ENCODE results near the gene SOX18. TPM values are rescaled to one million over a fixed set of nuclear protein-coding genes. Genes with fewer than 3 reads are reported as not detected.
A peak's percentile ranks its signal among the peaks of the same experiment; 100 is the strongest.

Gene SOX18
- total and polyA plus RNA-seq, 2 of the 13 experiments (the other 11 are each of a cell fraction or from before 2014, with no cell fraction given), result 1.6 to 1.9 TPM

DNA sequence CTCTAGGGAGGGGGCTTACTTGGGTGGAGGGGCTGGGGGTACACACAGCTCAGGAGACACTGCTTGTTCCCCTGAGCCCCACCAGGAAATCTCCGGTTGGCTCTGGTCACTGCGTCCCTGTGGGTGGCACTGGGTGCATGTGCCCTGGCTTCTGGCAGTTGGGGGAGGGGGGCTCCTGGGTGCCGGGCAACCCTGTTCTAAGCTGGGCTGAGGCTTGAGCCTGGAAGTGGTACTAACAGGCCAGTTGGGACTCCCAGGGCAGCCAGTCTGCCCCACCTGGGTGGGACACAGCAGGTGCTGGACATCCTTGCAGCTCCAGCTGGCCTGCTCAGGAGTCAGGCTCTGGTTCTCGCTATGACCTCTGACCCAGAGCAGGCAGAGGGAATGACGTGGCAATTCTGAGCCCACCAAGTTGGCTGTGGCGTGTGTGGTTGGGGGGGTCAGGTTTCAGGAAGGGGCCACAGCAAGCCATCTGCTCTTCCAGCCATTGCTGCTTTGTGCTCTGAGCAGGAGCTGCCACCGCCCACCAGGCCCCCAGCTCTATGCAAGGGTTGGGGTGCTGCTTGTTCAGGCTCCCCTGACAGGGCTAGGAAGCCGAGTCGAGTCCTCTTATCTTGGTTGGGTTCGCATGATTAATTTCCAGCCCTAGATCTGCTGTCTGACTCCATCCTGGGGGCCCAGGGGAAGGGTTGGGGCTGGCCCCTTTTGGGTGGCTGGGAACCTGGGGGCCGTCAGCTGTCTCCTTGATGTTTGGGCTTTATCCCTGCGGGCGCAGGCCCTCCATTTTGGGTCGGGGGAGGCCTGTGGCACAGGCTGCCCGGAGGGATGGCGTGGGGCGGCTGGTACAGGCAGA, 12.9 kb downstream of the SOX18 start (continued):
- TF ChIP-seq, protein P1, sequence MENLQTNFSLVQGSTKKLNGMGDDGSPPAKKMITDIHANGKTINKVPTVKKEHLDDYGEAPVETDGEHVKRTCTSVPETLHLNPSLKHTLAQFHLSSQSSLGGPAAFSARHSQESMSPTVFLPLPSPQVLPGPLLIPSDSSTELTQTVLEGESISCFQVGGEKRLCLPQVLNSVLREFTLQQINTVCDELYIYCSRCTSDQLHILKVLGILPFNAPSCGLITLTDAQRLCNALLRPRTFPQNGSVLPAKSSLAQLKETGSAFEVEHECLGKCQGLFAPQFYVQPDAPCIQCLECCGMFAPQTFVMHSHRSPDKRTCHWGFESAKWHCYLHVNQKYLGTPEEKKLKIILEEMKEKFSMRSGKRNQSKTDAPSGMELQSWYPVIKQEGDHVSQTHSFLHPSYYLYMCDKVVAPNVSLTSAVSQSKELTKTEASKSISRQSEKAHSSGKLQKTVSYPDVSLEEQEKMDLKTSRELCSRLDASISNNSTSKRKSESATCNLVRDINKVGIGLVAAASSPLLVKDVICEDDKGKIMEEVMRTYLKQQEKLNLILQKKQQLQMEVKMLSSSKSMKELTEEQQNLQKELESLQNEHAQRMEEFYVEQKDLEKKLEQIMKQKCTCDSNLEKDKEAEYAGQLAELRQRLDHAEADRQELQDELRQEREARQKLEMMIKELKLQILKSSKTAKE (CRISPR knock-in tag; IDR thresholded peaks at IDR 0.05; ENCODE audit: borderline replicate concordance), result no peak
- TF ChIP-seq HOXD1 (CRISPR knock-in tag; IDR thresholded peaks at IDR 0.05) (no peak; the same call in 1 of the 2 replicates), HMG20B (CRISPR knock-in tag; conservative IDR thresholded peaks at IDR 0.05) (no peak), PHF21A (CRISPR knock-in tag; IDR thresholded peaks at IDR 0.05) (peak; percentile 13; the same call in 1 of the 2 replicates), HDAC1 (CRISPR knock-in tag; IDR thresholded peaks at IDR 0.05) (peak; percentile 55; the same call in 1 of the 2 replicates), ELF4 (CRISPR knock-in tag; IDR thresholded peaks at IDR 0.05; ENCODE audit: borderline replicate concordance) (0 out of 2 replicates have a peak, but pooled peaks have one; percentile 63), NONO (IDR thresholded peaks at IDR 0.05) (no peak), NONO (CRISPR knock-in tag; conservative IDR thresholded peaks at IDR 0.05) (no peak; the same call in 1 of the 2 replicates), ZNF251 (CRISPR knock-in tag; IDR thresholded peaks at IDR 0.05) (no peak), ZNF232 (CRISPR knock-in tag; IDR thresholded peaks at IDR 0.05; ENCODE audit: borderline replicate concordance) (peak; percentile 11; the same call in 1 of the 2 replicates), CBFB (CRISPR knock-in tag; IDR thresholded peaks at IDR 0.05) (no peak; the same call in 1 of the 2 replicates), GATAD1 (CRISPR knock-in tag; IDR thresholded peaks at IDR 0.05) (no peak; the same call in 1 of the 2 replicates), ZNF790 (CRISPR knock-in tag; IDR thresholded peaks at IDR 0.05; ENCODE audit: borderline replicate concordance) (no peak; the same call in 1 of the 2 replicates), MYNN (CRISPR knock-in tag; IDR thresholded peaks at IDR 0.05; ENCODE audit: low read depth) (peak; percentile 67; the same call in 1 of the 2 replicates), RBFOX2 (IDR thresholded peaks at IDR 0.05; ENCODE audit: low read depth, low read length) (peak; percentile 65), KAT2B (IDR thresholded peaks at IDR 0.05; ENCODE audit: borderline replicate concordance, low read depth, low read length) (no peak), DMAP1 (CRISPR knock-in tag; IDR thresholded peaks at IDR 0.05) (peak; percentile 77), ARID2 (CRISPR knock-in tag; IDR thresholded peaks at IDR 0.05; ENCODE audit: borderline replicate concordance) (0 out of 2 replicates have a peak, but pooled peaks have one; percentile 22), MEF2D (CRISPR knock-in tag; IDR thresholded peaks at IDR 0.05) (0 out of 2 replicates have a peak, but pooled peaks have one; percentile 7), XBP1 (CRISPR knock-in tag; IDR thresholded peaks at IDR 0.05) (peak; percentile 48; the same call in 1 of the 2 replicates), AHR (CRISPR knock-in tag; IDR thresholded peaks at IDR 0.05) (no peak), FOXP1 (IDR thresholded peaks at IDR 0.05) (no peak), FOXP1 (CRISPR knock-in tag; IDR thresholded peaks at IDR 0.05) (no peak; the same call in 1 of the 2 replicates), SNAPC2 (CRISPR knock-in tag; IDR thresholded peaks at IDR 0.05) (peak; percentile 87; the same call in 1 of the 2 replicates), SRSF9 (IDR thresholded peaks at IDR 0.05; ENCODE audit: borderline replicate concordance, insufficient read depth, low read depth, low read length, poor library complexity, severe bottlenecking) (no peak)
- TF ChIP-seq, protein P2, sequence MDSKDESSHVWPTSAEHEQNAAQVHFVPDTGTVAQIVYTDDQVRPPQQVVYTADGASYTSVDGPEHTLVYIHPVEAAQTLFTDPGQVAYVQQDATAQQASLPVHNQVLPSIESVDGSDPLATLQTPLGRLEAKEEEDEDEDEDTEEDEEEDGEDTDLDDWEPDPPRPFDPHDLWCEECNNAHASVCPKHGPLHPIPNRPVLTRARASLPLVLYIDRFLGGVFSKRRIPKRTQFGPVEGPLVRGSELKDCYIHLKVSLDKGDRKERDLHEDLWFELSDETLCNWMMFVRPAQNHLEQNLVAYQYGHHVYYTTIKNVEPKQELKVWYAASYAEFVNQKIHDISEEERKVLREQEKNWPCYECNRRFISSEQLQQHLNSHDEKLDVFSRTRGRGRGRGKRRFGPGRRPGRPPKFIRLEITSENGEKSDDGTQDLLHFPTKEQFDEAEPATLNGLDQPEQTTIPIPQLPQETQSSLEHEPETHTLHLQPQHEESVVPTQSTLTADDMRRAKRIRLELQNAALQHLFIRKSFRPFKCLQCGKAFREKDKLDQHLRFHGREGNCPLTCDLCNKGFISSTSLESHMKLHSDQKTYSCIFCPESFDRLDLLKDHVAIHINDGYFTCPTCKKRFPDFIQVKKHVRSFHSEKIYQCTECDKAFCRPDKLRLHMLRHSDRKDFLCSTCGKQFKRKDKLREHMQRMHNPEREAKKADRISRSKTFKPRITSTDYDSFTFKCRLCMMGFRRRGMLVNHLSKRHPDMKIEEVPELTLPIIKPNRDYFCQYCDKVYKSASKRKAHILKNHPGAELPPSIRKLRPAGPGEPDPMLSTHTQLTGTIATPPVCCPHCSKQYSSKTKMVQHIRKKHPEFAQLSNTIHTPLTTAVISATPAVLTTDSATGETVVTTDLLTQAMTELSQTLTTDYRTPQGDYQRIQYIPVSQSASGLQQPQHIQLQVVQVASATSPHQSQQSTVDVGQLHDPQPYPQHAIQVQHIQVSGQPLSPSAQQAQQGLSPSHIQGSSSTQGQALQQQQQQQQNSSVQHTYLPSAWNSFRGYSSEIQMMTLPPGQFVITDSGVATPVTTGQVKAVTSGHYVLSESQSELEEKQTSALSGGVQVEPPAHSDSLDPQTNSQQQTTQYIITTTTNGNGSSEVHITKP (CRISPR knock-in tag; IDR thresholded peaks at IDR 0.05; ENCODE audit: low read depth), result no peak

All from HepG2 (cell line).